Skeletal muscle tissue (tissue), 4 donors: Measurements from ENCODE around the gene MS4A14. TPM values are rescaled to one million over a fixed set of nuclear protein-coding genes. Genes with fewer than 3 reads are reported as not detected.
"Not testable (repeated sequence)": the region's sequence is repeated elsewhere in the genome, so short reads cannot be mapped to it uniquely, and the experiment has no call there.

ENCODE experiments used
- H3K27ac ChIP-seq: one replicate; pipeline ENCODE4 v1.7.0; 2013; ENCODE audit warnings: mild to moderate bottlenecking, low read depth, low read length, inconsistent platforms
- H3K27me3 ChIP-seq, 3 donors: one replicate each; pipeline ENCODE4 v1.7.0; 2013; ENCODE audit warnings: low read length in 3 of 3; ENCODE audit not compliant: control insufficient read depth in 3 of 3, insufficient read depth in 3 of 3
- H3K36me3 ChIP-seq, 3 donors: one replicate each; pipeline ENCODE4 v1.7.0; 2013; ENCODE audit warnings: low read length in 3 of 3; ENCODE audit not compliant: control insufficient read depth in 3 of 3, insufficient read depth in 3 of 3
- H3K4me1 ChIP-seq, 3 donors: one replicate each; pipeline ENCODE4 v1.7.0; 2013; ENCODE audit warnings: low read length in 3 of 3, mild to moderate bottlenecking in 3 of 3; ENCODE audit not compliant: control insufficient read depth in 3 of 3, insufficient read depth in 3 of 3
- H3K4me3 ChIP-seq, 3 donors: one replicate each; pipeline ENCODE4 v1.7.0; 2013; ENCODE audit warnings: low read length in 3 of 3
- H3K9ac ChIP-seq, 3 donors: one replicate each; pipeline ENCODE4 v1.7.0; 2013; ENCODE audit warnings: low read length in 3 of 3, mild to moderate bottlenecking in 3 of 3, moderate library complexity in 2 of 3, low read depth in 1 of 3
- H3K9me3 ChIP-seq, 3 donors: one replicate each; pipeline ENCODE4 v1.7.0; 2013; ENCODE audit warnings: low read length in 3 of 3; ENCODE audit not compliant: control insufficient read depth in 3 of 3
- total RNA-seq: library from RNA; depleted of rRNA; stranded (reverse); fragments of >200 nt; gene quantifications from one replicate; pipeline ENCODE4 v1.2.3, GENCODE V29; 2014
- donor health status: Osteomylitis.

The MS4A14 gene
- total RNA-seq, 1 donor from 2014 or later, result under 0.01 TPM

- Histone ChIP-seq H3K27me3 (no peaks in the 10 kb centered on the region), H3K27ac (no peak within 1 kb of the TSS), H3K9ac (no peak within 1 kb of the TSS), H3K4me1 (no peaks in the 10 kb centered on the region), H3K9me3 (no peaks in the 10 kb centered on the region), H3K4me3 (no peak within 1 kb of the TSS), H3K36me3 (no peaks in the 10 kb centered on the region)
These were observed 33.0 kb downstream of the MS4A14 start, which contains the start of gene MS4A5 for GRCh38 chr11:60429272-60429671. MS4A5 (plus strand) TSS chr11:60429572; CDS start chr11:60429675, 103 bp downstream.

GRCh38 chr11:60431251-60431650, 35.0 kb downstream of the MS4A14 start:
- Histone ChIP-seq H3K9me3 (no peaks in the 10 kb centered on the region), H3K4me1 (no peaks in the 10 kb centered on the region), H3K36me3 (no peaks in the 10 kb centered on the region), H3K9ac (no peak overlapping the region), H3K27me3 (no peaks in the 10 kb centered on the region), H3K4me3 (no peak overlapping the region), H3K27ac (no peak overlapping the region)

GRCh38 chr11:60433401-60433800, 37.1 kb downstream of the MS4A14 start:
- Histone ChIP-seq H3K9me3 (no peaks in the 10 kb centered on the region), H3K27ac (no peak overlapping the region), H3K4me3 (no peak overlapping the region), H3K36me3 (no peaks in the 10 kb centered on the region), H3K9ac (no peak overlapping the region), H3K4me1 (no peaks in the 10 kb centered on the region), H3K27me3 (no peaks in the 10 kb centered on the region)

- no peaks in the 10 kb centered on the region for H3K36me3 ChIP-seq
- H3K4me3 ChIP-seq, result no peak overlapping the region
- H3K27me3 ChIP-seq, result no peaks in the 10 kb centered on the region
- no peak overlapping the region for H3K27ac ChIP-seq
- peaks cover 0 to 2% (median 0%) of the 10 kb centered on the region in 3 donors for H3K9me3 ChIP-seq
- no peaks in the 10 kb centered on the region for H3K4me1 ChIP-seq
- no peak overlapping the region for H3K9ac ChIP-seq
These were observed 50.8 kb downstream of the MS4A14 start for GRCh38 chr11:60447070-60447469.

GRCh38 chr11:60447846-60448245, 51.6 kb downstream of the MS4A14 start:
- no peaks in the 10 kb centered on the region for H3K27me3 ChIP-seq
- H3K27ac ChIP-seq, result no peak overlapping the region
- no peak overlapping the region for H3K4me3 ChIP-seq

GRCh38 chr11:60451185-60451584, 54.9 kb downstream of the MS4A14 start:
- H3K27ac ChIP-seq, H3K4me3 ChIP-seq, H3K36me3 ChIP-seq, H3K4me1 ChIP-seq, H3K9me3 ChIP-seq, H3K27me3 ChIP-seq, H3K9ac ChIP-seq: not testable (repeated sequence)

More at GRCh38 chr11:60447846-60448245, 51.6 kb downstream of the MS4A14 start:
- no peaks in the 10 kb centered on the region for H3K4me1 ChIP-seq
- H3K36me3 ChIP-seq, result no peaks in the 10 kb centered on the region
- no peak overlapping the region for H3K9ac ChIP-seq
- peaks cover 0 to 2% (median 0%) of the 10 kb centered on the region in 3 donors for H3K9me3 ChIP-seq

GRCh38 chr11:60454212-60454611, 58.0 kb downstream of the MS4A14 start:
- Histone ChIP-seq H3K4me1 (no peaks in the 10 kb centered on the region), H3K4me3 (no peak overlapping the region), H3K9ac (no peak overlapping the region), H3K36me3 (no peaks in the 10 kb centered on the region), H3K27me3 (no peaks in the 10 kb centered on the region), H3K9me3 (peaks cover 0 to 2% (median 0%) of the 10 kb centered on the region in 3 donors), H3K27ac (no peak overlapping the region)

- Histone ChIP-seq H3K27ac (no peak within 1 kb of the TSS), H3K27me3 (no peaks in the 10 kb centered on the region), H3K9me3 (no peaks in the 10 kb centered on the region), H3K9ac (no peak within 1 kb of the TSS), H3K36me3 (no peaks in the 10 kb centered on the region), H3K4me1 (no peaks in the 10 kb centered on the region), H3K4me3 (no peak within 1 kb of the TSS)
These were observed 59.3 kb downstream of the MS4A14 start, which contains the start of gene MS4A1 for GRCh38 chr11:60455531-60456042. MS4A1 (plus strand) TSS chr11:60455847; CDS start chr11:60462375, 6,528 bp downstream.

- no peaks in the 10 kb centered on the region for H3K9me3 ChIP-seq
- H3K4me3 ChIP-seq, result no peak overlapping the region
- H3K9ac ChIP-seq, result no peak overlapping the region
- H3K27me3 ChIP-seq, result no peaks in the 10 kb centered on the region
- no peaks in the 10 kb centered on the region for H3K4me1 ChIP-seq
- no peak overlapping the region for H3K27ac ChIP-seq
- H3K36me3 ChIP-seq, result no peaks in the 10 kb centered on the region
These were observed 61.3 kb downstream of the MS4A14 start for GRCh38 chr11:60457576-60457975.

GRCh38 chr11:60459345-60459744, 63.1 kb downstream of the MS4A14 start:
- Histone ChIP-seq H3K9me3 (no peaks in the 10 kb centered on the region), H3K9ac (no peak overlapping the region), H3K4me3 (no peak overlapping the region), H3K27ac (no peak overlapping the region), H3K4me1 (no peaks in the 10 kb centered on the region), H3K27me3 (no peaks in the 10 kb centered on the region), H3K36me3 (no peaks in the 10 kb centered on the region)
